GM20431 (cell line): ENCODE results near the gene KCTD16.

Experiments
- in situ Hi-C: fragments of 300-500 bp; cut with MseI, MboI; formaldehyde crosslinking; loops from one replicate; pipeline ENCODE4 v1.15.0; 2020; ENCODE audit warnings: low sequenced_read_pairs; ENCODE audit not compliant: unreplicated experiment

Gene KCTD16

DNA sequence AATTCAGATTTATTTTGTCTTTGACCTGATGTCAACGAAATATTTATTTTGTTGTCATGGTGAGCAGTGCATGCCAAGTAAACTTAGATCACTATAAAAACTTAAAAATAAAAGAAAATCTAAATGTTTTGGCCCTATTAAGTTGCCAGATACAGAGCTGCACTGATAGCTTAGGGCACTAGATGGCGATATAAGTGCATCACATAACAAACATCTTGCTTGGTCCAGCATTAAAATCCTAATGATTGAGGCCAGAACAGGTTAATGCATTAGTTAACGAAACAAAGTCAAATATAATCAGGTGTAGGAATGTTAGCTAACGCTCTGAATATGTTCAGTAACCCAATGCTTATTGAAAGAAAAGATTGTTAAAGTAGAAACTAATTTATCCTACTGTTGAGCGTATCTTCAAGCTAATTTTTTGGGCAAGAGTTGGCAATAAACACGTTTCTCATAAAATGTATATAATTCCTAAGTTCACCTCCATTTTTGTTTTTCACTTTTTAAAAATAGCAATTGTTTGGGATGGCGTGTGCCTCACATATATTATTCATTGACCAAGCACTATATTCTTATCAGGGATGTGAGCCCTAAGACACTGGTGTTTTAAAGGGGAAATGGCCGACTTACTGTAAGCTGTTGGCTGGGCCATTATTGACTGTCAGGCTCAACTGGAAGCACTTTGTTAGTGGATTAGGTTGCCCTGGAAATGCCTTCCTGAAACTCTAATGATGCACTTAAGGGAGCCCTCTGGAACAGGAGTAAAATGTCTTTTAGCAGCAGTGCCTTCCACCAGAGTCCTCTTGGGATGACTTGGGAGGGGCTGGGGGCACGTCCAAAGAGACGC lies 33.3 kb downstream of the KCTD16 start:
- in situ Hi-C loops, result loop anchor here (25.0 kb wide), 1 partner anchor 1033 kb away; no protein-coding TSS in a partner anchor

DNA sequence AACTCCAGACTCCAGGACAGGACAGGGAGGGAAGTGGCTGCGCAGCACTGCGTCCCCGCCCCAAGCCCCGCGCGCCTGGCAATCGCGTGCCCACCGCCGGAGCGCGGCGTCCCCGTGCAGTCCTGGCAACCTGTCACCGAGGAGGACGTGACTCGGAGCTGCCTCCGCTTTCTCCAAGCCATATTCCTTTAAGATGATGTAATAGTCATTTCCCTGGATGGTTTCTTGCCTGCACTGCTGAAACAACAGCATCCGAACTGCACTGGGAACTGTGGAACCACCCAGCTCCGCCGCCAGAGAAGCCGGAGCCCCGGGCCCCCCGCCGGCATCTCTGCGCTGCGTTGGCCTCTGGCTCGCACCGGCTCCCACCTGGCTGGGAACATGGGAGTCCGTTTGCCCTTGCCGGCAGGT lies 34.5 kb downstream of the KCTD16 start:
- in situ Hi-C loops, result loop anchor here (25.0 kb wide), 1 partner anchor 1032 kb away; no protein-coding TSS in a partner anchor

DNA sequence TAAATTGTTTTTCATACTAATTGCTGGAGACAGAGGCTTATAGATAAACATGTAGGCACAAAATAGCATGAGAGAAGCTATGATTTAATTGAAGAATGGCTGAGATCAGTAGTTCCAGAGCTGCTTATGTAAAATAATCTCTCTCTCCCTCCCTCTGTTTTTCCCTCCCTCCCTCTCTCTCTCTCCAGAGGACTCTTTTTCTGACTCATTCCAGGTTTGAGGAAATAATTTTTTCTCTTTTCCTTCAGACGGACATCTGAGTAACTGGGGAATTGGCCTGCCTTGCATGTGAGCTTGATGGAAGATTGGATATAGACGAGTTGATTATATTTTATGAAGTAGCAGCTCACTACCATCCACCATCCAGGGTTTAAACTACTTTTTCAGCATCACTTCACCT lies 35.5 kb downstream of the KCTD16 start:
- in situ Hi-C loops, result loop anchor here (25.0 kb wide), 1 partner anchor 1031 kb away; no protein-coding TSS in a partner anchor

DNA sequence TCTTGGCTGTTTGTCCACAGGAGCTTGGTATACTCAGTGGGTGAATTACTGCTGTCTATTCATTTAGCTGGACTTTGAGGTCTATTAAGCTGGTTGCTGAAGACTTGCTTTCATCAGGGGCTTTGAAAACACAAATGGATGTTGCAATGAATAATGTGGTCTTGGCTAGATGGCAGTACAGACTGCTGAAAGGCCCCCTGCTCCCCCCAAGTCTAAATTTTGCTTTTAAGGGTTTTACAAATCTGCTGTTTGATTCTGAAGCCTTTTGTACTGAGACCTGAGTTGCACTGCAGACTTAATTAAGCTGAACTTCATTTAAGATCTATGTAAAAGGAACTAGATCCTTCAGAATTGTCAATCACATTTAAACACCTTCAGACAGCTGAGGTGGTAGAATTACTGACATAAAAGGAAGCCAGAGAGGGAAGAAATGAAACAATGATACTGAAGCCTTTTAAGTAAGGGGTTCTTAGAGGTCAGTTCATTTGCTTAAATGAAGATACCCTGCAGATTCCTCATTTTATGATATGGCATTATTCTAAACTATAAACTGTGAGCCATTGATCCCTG lies 37.3 kb downstream of the KCTD16 start:
- in situ Hi-C loops, result loop anchor here (25.0 kb wide), 1 partner anchor 1029 kb away; no protein-coding TSS in a partner anchor

DNA sequence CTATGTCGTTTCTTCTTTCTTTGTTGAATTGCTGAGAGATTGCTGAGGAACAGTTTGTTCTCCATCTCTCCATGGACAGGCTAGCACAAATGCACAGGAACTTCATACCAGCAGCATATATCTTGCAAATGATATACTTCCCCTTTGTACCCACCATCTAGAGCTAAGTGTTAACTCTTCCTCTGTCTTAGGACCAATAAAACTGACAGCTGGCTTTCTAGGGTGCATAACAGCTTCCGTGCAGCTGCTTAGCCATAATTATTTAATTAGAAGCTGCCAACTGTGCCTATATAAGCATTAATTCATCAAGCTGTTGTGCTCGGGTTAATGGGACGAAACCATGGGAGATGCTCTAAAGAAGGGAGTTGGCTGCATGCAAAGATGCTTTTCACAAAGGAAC lies 38.7 kb downstream of the KCTD16 start:
- in situ Hi-C loops, result loop anchor here (25.0 kb wide), 1 partner anchor 1028 kb away; no protein-coding TSS in a partner anchor

DNA sequence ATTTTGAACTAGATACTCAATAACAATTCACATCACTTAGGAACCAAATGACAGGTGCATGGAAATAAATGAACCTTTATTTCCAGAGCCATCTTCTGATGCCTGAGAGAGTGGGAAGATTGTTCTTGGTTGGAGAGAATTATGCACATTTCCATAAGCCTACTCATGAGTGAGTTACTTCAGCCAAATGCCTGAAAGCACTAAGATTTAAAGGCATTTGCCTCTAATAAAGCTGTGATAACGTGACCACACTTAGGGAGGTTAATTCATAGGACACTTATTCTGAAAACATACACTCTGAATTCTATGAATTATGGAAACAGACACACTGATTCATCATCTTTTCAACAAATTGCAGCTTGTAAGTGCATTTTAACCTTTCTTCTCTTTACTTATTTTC lies 40.0 kb downstream of the KCTD16 start:
- in situ Hi-C loops, result loop anchor here (25.0 kb wide), 1 partner anchor 1027 kb away; no protein-coding TSS in a partner anchor

DNA sequence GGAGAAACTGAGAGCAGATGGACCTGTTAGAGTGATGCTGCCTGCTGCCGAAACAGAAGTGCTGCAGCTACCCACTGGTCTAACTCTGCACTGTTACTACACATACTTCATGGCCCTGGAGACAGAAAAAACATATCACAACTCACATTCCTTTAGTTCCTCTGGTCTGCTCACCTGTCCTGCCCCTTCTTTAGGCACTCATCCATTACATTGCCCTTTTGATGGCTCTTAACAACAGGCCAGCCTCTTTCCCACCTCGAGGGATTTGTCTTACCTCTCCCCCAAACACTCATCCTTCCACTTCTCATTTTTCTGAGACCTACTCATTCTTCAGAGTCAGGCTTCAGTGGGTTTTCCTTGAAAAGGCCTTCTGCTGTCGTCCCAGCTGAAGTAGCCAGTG lies 49.2 kb downstream of the KCTD16 start:
- in situ Hi-C loops, result loop anchor here (25.0 kb wide), 1 partner anchor 1017 kb away; no protein-coding TSS in a partner anchor

DNA sequence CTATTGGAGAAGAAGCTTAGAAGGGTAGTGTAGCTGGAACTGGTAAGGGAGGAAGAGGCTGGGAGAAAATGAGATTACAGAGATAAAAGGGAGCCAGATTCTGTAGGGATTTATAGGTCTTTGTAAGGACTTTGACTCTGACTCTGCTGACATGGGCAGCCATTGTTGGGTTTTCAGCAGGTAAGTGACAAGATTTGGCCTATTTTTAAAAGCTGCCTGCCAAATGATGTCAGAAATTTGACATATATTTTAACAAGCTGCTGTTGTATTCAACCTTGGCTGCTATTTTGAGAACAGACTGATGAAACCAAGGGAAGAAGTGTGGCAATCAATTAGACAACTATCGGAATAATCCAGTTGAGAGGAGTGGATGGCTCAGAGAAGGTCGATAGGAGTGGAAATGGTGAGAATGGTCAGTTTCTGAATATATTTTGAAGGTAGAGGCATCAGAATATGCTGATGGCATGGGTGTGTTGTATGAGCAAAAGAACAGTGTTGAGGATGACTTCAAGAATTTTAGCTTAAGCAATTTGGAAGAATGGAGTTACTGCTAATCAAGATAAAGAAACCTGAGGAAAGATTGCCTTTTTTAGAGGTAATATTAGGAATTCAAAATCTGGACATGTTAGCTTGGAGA lies 56.8 kb downstream of the KCTD16 start:
- in situ Hi-C loops, result no loop called here

DNA sequence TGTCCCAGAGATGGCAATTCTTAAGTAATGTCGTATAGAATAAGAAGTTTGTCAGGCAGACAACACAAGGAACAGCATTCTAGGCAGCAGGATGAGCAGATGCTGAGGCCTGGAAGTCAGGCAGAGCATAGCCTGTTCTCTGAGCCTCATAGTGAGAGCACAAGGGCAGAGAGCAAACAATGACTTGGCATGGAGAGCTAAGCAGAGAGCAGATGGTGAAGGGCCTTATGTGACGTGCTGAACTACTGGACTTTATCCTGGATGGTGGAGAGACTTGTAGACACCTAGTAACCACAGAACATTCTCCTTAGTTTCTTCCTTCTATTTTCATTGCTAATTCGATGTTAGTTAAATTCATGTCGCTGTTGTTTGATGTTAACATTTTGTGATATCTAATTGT lies 60.1 kb downstream of the KCTD16 start:
- in situ Hi-C loops, result no loop called here

DNA sequence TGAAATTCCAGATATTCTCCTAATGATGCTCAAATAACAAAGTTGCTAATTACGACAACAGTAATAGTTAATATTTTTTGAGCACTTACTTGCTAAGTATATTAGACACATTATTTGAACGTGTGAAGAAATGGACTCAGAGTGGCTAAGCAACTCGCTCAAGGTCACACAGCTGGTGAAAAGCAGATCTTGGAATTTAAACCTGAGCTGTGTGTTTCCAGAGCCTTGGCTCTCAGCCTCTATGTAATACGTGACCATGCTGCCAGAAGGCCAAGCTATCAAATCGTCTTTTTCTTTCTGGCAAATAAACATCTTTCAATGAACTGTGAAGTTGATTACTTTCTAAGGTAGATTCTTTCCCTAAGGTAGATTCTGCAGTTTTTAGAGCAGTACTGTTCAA lies 61.6 kb downstream of the KCTD16 start:
- in situ Hi-C loops, result no loop called here

DNA sequence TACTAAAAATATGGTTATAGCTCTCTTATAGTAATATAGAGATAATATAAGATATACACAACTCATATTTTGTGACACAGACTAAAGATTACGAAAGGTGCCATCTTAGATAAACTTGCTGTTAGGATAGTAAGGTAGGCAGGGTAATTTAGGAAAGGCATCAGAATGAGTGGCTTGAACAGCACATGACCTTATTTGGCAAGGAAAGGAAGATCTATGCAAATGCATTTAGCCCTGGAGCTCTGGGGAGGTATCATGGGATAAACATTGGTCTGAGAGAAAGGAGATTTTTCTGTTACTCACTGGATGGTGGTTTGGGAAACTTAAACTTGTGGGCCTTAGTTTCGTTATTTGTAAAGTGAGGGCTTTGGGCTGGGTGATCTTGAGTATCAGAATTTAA lies 65.8 kb downstream of the KCTD16 start:
- in situ Hi-C loops, result no loop called here

DNA sequence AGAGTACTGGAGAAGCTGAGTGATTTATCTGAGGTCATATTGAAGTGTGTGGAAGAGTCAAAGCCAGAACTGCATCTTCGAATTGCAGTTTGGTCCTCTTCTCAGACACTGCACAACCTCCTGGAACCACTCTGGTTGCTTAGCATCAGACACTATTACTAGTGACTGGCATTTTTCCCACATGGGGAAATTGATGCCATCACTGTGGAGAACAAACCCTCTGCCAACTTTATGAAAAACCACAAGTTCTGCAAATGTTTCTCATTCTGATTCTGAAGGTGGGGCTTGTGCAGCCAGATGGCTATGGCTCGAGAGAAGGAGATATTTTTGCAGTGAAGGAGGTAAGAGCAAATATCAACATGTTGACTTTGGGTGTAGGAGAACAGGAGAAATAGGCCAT lies 67.2 kb downstream of the KCTD16 start:
- in situ Hi-C loops, result no loop called here

DNA sequence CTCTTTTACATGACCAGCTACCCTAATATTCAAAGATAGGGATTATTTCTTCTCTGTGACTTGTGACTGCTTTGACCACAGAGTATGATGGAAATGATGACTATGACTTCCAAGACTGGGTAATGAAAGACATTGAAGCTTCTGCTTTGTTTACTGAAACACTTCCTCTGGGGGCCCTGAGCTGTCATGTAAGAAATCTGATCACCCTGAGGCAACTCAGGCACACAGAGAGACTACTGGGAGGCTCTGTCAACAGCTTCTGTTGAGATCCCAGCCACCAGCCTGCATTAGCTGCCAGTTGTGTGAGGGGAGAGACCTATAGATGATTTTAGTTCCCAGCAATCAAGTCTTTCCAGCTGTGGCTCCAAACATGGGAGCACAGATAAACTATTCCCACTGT lies 76.5 kb downstream of the KCTD16 start:
- in situ Hi-C loops, result no loop called here

DNA sequence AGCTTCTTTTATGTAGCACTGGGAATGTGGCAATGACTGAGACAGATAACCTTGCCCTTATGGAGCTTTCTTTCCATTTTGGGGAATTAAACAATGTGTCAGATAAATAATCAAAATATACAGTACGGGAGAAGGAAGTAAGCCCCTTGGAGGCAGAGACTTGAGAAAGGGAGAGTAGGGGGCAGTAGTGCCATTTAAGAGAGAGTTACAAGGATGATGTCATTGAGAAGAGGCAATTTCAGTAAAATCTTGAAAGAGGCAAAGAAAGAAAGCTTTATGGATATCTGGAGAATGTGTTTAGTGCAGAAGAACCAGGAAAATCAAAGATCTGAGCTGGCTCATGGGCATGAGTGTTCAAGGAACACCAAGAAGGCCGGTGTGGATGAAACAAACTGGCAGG lies 77.3 kb downstream of the KCTD16 start:
- in situ Hi-C loops, result no loop called here

DNA sequence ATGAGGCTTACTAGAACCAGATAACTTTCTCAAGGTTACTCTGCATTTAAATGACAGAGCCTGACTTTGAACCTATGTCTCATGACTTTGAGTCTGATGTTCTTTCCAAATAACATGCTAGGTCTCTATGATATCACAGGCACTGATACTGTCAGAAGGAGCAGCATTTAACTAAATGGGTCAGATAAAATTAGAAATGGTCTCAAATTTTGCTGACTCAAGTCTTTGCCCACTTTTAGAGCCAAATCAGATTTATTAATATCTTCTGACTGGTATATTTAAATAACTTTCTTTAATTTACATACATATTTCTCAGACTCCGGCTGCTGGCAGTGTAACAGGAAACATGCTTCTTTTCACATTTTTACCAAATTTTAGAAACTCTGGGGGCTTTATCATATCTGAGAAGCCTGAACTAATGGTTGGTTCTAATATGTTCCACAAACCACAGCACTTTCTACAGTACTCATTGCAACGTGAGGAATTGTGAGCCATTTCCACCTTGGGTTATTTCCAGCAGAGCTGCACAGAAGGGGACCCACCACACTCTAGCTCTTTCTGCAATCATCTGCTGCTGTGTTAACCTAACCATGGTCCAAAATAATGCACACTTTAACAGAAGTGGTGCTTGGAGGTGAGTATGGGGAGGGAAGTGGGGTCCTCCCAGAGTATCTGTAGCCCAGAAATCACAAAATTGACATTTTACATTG lies 79.2 kb downstream of the KCTD16 start:
- in situ Hi-C loops, result no loop called here

DNA sequence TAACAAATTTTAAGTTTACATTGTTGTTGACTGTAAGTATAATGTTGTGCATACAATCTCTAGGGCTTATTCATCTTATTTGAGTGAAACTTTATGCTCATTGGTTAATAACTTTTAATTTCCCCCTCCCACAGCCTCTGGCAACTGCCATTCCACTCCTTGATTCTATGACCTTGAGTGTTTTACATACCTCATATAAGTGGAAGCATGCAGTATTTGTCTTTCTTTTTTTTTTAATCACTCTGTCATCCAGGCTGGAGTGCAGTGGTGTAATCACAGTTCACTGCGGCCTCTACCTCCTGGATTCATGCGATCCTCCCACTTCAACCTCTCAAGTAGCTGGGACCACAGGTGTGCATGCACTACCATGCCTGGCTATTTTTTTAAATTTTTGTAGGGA lies 83.9 kb downstream of the KCTD16 start:
- in situ Hi-C loops, result no loop called here

DNA sequence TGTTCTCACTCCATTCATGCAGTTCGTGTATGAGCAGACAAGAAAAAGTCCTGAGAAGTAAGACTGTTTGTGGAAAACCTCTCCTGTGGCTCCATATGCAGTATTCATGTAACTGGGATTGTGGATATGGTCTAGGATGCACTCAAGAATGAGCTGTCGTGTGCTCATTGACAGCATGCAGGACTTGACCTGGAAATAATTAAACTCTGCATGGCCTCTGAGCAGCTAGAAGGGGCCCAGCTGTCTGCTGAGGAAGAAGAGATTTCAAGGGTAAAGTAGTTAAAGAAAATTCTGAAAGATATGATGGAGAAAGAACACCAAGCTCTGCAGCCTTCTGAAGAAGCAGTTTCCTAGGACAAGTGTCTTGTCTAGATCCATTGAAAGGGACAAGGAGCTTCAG lies 89.4 kb downstream of the KCTD16 start:
- in situ Hi-C loops, result no loop called here

DNA sequence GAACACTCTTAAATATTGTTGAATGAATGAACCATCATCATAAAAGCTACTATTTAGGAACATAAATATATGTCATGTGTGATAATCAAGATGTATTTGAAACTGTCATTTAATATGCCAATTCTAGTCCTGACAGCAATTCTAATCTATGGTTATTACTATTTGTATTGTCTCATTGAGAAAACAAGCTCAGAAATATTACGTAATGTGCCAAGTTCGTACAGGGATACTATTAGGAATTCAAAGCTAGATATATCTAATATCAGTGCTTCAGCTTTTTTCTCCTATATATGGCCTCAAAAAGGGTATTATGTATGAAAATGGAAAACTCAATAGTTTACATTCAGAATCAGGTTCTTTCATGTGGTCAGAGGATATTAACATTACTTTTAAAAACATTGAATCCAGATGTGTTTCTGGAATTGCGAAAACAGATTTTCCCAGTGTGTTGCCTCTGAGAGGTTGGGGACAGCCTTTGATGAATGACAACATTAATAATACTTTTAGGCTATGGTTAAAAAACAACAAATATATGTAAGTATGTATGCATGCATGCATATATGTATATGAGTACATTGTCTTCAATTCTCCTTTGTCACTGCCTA lies 95.1 kb downstream of the KCTD16 start:
- in situ Hi-C loops, result no loop called here

DNA sequence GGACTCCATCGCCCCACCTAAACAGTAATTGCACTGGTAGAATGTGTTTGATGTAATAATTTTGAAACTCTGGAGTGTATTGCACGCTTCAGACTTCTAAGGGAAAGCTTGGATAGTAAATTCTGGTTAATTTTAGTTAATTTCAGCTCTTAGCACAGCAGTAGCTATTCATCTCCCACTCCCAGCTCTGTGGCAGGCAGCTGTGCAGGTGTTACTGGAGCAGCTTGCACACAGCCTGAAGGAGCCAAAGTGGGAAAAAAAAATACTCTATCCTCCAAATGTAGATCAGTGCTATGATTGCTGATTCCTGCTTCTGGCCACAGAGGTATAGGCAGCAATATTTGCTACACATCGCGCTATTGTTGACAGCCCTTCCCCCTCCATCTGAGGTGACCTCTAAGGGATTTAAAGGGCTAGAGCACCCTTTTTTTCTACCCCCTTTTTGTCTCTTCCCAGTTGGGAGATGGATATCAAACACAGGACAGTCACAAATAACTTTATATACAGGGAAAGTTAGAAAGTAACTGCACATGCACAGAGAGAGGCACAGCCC lies 97.4 kb downstream of the KCTD16 start:
- in situ Hi-C loops, result no loop called here
